ENCODE results near the gene PAPPA.

DNA sequence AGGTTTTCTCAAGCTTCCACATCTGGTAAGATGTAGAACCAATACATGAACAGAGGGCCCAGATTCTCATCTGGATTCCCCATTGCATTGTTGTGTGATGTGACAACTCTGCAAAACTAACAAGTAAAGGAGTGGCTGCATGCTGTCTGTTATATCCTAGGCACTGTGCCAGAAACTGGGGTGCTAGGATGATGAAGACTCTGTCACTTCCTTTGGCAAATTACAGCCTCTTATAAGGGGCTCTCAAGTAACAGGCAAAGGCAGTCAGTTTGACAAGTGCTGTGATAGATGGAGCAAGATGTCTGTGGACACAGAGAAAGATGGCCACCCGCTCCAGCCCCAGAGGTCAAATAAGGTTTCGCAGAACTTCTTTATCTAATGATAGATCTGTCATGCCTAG is 115.7 kb downstream of the PAPPA start:
- TF ChIP-seq, protein P1, sequence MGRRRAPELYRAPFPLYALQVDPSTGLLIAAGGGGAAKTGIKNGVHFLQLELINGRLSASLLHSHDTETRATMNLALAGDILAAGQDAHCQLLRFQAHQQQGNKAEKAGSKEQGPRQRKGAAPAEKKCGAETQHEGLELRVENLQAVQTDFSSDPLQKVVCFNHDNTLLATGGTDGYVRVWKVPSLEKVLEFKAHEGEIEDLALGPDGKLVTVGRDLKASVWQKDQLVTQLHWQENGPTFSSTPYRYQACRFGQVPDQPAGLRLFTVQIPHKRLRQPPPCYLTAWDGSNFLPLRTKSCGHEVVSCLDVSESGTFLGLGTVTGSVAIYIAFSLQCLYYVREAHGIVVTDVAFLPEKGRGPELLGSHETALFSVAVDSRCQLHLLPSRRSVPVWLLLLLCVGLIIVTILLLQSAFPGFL (CRISPR knock-in tag; IDR thresholded peaks at IDR 0.05; ENCODE audit: borderline replicate concordance): no peak
- no peak for TF ChIP-seq ELF4 (CRISPR knock-in tag; IDR thresholded peaks at IDR 0.05; ENCODE audit: low read depth)
- TF ChIP-seq, protein P2, sequence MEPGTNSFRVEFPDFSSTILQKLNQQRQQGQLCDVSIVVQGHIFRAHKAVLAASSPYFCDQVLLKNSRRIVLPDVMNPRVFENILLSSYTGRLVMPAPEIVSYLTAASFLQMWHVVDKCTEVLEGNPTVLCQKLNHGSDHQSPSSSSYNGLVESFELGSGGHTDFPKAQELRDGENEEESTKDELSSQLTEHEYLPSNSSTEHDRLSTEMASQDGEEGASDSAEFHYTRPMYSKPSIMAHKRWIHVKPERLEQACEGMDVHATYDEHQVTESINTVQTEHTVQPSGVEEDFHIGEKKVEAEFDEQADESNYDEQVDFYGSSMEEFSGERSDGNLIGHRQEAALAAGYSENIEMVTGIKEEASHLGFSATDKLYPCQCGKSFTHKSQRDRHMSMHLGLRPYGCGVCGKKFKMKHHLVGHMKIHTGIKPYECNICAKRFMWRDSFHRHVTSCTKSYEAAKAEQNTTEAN (CRISPR knock-in tag; IDR thresholded peaks at IDR 0.05): no peak
- TF ChIP-seq, protein P3, sequence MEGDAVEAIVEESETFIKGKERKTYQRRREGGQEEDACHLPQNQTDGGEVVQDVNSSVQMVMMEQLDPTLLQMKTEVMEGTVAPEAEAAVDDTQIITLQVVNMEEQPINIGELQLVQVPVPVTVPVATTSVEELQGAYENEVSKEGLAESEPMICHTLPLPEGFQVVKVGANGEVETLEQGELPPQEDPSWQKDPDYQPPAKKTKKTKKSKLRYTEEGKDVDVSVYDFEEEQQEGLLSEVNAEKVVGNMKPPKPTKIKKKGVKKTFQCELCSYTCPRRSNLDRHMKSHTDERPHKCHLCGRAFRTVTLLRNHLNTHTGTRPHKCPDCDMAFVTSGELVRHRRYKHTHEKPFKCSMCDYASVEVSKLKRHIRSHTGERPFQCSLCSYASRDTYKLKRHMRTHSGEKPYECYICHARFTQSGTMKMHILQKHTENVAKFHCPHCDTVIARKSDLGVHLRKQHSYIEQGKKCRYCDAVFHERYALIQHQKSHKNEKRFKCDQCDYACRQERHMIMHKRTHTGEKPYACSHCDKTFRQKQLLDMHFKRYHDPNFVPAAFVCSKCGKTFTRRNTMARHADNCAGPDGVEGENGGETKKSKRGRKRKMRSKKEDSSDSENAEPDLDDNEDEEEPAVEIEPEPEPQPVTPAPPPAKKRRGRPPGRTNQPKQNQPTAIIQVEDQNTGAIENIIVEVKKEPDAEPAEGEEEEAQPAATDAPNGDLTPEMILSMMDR (IDR thresholded peaks at IDR 0.05): no peak
- no peak for TF ChIP-seq CREM (CRISPR knock-in tag; IDR thresholded peaks at IDR 0.05)
- TF ChIP-seq, protein P4, sequence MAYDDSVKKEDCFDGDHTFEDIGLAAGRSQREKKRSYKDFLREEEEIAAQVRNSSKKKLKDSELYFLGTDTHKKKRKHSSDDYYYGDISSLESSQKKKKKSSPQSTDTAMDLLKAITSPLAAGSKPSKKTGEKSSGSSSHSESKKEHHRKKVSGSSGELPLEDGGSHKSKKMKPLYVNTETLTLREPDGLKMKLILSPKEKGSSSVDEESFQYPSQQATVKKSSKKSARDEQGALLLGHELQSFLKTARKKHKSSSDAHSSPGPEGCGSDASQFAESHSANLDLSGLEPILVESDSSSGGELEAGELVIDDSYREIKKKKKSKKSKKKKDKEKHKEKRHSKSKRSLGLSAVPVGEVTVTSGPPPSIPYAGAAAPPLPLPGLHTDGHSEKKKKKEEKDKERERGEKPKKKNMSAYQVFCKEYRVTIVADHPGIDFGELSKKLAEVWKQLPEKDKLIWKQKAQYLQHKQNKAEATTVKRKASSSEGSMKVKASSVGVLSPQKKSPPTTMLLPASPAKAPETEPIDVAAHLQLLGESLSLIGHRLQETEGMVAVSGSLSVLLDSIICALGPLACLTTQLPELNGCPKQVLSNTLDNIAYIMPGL (CRISPR knock-in tag; IDR thresholded peaks at IDR 0.05): no peak
- TF ChIP-seq NR2C2 (CRISPR knock-in tag; IDR thresholded peaks at IDR 0.05): no peak
- TF ChIP-seq TEAD4 (CRISPR knock-in tag; IDR thresholded peaks at IDR 0.05): no peak

Measured in WTC11 (cell line).